ENCODE results near the gene ATP5PD.
"Not testable (repeated sequence)": the region's sequence is repeated elsewhere in the genome, so short reads cannot be mapped to it uniquely, and the experiment has no call there.

Gene ATP5PD

DNA sequence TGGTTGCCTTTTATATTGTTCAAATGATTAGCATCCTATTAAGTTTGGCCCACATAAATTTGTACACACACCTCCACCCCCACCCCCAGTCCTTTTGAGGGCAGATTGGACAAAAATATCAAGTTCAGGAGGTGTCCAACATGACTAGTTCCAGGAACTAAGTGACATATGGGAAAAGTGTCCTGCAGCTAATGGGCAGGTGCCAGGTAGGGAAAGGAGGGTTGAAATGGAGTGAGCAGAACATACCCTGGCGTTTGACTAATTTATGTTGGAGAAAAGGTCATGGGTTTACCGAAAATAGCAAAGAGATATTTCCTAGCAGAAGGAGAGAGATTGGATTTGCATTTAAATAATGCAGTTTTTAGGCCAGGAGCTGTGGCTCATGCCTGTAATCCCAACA lies 5.2 kb upstream of the ATP5PD start:
- DNase-seq (ENCODE audit: low read depth): no peak

DNA sequence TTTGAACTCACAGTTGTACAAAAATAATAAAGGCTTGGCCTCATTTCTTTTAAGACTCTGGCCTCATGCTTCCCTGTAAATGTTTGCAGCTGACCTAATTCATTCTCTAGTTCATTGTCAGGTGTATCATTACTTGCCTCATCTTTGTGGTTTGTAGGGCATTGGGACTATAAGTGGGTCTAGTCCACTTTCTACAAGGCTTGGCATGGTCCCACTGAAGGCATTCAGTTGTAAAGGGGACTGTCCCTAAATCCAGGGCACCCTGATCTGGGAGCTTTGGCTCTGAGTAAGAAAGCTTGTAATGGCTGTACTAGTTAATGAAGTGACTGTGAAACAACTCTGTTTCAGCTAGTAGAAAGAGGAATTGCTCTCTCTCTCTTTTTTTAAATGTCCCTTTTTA lies 2.9 kb upstream of the ATP5PD start:
- no peak for DNase-seq (ENCODE audit: low read depth)

DNA sequence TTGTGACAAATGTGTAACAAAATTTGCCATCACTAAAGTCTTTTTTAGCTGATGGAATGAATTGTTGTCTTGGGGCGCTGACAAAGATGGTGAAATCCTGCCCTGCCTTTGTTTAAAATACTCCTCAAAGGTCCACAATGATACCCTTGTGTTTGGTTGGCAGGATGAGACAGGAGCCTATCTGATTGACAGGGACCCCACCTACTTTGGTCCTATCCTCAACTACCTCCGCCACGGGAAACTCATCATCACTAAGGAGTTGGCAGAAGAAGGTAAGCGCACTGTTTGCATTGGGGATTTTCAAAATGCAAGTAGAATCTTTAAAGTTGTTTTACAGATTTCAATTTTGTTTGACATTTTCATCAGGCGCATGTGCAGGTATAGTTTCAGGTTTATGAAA lies 2.3 kb upstream of the ATP5PD start:
- no peak for DNase-seq (ENCODE audit: low read depth)

DNA sequence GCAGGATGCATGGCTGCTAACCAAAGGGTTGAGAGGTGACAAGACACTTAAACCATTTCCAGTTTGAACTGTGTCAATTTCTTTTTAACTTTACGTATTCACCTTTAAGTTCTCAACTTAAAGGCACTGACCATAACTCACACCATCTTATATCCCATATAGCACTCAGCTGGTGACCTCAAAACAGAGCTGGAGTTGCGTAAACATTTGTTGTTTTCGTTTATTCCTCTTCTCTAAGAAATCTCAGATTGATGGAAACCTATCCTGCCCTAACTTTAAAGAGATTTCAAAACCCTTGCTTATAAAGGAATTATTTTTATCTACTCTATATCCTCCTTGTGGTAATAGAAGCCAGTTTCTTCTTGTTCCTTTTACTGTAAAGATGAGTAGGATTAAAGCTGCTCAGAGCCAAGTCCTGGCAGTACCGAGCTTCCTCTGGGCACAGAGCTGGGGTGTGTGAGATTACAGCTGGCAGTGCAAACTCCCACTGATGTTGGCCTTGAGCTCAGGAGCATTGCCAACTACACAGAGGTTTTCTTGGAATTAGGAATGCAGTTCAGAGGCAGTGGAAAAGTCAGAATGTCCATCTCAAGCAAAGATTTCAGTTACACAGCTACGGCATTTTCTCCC lies 1.6 kb upstream of the ATP5PD start:
- DNase-seq (ENCODE audit: low read depth): no peak

DNA sequence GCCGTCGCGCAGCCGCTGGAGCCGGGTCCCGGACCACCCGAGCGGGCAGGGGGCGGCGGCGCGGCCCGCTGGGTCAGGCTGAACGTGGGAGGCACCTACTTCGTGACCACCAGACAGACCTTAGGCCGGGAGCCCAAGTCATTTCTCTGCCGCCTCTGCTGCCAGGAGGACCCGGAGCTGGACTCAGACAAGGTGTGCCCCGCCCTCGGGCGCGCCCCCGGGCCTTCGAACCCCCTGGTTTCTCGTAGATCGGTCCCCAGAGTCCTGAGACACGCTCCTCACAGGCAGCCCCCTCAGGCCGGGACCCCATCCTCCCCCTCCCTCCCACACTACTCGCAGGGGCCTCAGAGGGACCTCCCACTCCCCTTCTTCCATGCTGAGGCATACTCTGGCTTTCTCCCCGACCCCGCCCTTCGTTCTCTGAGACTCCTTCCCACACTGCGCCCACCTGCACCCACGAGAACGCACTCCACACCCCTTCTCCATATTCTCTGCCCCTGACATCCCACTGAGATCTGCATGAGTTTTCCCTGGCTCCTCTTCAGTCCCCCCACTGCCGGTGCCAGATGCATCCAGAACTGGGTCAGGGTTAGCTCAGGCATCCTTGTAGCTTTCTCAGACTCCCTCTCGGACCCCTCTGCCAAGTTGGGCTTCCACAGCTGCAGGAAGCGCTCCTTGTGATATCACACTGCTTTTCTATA lies 779 bp upstream of the ATP5PD start:
- DNase-seq (ENCODE audit: low read depth): no peak

DNA sequence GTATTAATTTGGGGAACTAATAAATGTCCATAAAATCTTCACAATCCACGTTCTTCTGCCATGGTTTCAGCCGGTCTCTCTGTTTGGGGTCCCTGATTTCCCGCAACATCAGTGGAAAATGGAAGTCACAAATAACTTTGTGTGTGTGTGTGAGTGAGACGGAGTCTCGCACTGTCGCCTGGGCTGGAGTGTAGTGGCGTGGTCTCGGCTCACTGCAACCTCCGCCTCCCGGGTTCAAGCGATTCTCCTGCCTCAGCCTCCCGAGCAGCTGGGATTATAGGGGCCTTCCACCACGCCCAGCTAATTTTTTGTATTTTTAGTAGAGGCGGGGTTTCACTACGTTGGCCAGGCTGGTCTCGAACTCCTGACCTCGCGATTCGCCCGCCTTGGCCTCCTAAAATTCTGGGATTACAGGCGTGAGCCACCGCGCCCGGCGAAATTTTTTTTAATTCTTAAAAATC lies 793 bp downstream of the ATP5PD start:
- DNase-seq (ENCODE audit: low read depth): not testable (repeated sequence)

DNA sequence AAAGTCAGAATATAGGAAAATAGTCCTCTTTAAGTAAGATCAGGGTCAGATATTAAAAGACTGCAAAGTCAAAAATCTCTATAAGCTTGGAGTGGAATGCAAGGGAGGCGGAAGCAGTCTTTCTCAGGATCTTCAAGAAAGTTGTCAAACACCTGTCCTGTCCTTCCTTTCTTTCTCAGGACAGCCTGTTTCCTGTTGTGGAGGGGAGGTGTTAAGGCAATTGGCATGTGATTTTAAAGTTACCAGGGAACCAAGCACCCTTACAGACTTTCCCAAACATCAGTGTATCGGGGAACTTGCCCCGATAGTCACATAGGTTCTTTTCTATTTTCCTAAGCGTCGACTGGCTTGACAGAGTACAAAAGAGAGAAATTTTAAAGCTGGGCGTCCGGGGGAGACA lies 2.1 kb downstream of the ATP5PD start:
- no peak for DNase-seq (ENCODE audit: low read depth)

DNA sequence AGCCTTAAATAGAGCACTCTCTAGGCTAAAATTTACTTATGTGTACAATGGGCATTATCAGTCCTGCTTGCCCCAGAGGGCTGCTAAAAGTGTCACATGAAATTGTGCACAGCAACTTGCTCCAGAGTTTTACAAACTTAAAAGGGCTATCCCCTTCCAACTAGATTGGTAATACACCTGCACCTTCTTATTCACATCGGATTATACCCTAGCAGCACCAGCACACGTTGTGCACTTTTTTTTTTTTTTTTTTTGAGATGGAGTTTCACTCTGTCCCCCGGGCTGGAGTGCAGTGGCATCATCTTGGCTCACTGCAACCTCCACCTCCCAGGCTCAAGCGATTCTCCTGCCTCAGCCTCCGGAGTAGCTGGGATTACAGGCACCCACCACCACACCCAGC lies 3.0 kb downstream of the ATP5PD start:
- not testable (repeated sequence) for DNase-seq (ENCODE audit: low read depth)

DNA sequence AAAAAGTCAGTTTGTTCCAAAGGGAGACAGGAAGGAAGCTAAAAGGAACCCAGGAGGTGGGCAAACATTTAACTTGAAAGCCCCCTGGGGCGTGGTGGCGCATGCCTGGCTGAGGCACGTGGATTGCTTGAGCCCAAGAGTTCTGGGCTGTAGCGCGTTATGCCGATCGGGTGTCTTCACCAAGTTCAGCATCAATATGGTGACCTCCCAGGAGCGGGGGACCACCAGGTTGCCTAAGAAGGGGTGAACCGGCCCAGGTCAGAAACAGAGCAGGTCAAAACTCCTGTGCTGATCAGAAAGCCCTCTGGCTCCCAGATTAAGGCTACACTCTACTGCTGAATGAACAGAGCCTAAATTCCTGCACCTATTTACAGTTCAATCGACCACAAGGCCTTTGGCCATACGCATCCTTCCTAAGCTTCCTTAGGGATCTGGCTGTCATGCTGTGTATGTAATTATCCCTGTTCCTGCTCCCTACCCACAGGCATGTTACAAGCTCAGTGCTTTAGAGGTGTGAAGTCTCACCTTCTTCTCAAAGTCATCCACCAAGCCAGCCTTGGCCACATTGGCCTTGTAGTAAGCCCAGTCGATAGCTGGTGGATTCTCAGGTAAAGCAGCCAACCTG lies 5.0 kb downstream of the ATP5PD start:
- DNase-seq (ENCODE audit: low read depth): no peak

DNA sequence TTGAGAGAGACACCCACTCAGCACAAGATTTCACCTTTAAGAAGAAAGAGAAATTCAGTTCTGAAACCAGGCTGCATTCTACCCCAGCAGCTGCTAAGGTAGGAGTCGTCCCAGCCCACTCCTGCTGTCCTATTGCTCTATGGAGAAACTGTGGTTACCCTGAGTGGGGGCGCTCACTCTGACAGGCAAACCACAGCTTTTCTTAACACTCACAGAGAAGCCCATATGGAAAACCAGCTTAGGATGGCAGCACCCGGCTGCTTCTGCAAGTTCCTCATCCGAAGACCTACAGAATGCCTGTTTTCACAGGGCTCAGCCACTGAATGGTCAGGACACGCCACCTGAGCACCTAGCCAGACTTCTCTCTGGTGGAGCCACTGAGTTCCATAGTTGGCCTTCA lies 7.5 kb downstream of the ATP5PD start:
- DNase-seq (ENCODE audit: low read depth): no peak

DNA sequence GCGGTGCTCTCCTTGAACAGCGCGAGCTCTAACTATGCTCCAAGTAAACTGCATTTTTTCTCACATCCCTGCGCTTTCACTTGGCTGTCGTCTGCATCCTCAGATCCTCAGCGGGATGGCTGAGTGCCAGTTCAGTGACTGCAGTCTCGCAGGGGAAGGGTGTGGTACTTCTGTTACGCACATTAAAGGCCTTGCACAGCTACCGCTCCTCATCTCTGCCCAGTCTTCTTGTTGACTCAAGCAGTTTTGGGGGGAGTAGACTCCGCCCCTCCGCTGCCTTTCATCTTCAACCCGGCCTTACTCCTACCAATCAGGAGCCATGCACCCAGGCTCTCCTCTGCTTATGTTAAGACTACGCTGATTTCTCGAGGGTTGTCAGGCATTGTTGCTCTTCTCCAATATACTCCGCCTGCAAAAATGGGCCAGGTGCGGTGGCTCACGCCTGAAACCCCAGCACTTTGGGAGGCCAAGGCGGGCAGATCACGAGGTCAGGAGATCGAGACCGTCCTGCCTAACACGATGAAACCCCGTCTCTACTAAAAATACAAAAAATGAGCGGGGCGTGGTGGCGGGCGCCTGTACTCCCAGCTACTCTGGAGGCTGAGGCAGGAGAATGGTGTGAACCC lies 10.0 kb downstream of the ATP5PD start:
- peak; percentile 77 for DNase-seq (ENCODE audit: low read depth)

DNA sequence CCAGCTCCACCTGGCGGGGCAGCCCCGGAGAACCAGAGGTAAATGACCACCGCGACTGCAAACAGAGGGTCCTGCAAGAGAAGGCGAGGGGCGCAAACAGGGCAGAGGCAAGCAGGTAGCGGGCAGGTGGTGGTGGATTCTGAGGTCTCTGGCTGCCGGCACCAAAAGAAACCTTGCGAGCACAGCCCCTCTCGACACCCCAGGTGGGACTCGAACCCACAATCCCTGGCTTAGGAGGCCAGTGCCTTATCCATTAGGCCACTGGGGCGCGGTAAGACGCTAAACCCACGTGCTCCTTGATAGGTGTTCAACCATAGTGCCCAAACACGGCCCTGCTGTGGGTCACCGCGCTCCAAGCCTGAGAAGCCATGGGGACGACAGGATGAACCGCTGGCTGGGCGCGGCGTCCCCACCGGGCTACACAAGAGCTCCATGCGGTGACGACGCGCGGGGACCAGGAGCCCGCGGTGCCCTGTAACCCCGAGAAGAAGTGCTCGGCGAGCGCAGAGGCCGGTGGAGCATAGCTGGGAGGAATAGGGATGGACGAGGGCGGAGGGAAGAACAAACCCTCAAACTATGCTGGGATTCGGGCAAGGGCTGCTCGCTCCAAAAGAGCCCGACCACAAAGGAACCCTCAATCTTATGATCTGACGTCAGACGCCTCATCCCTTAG lies 12.4 kb downstream of the ATP5PD start:
- DNase-seq (ENCODE audit: low read depth): peak; percentile 76

DNA sequence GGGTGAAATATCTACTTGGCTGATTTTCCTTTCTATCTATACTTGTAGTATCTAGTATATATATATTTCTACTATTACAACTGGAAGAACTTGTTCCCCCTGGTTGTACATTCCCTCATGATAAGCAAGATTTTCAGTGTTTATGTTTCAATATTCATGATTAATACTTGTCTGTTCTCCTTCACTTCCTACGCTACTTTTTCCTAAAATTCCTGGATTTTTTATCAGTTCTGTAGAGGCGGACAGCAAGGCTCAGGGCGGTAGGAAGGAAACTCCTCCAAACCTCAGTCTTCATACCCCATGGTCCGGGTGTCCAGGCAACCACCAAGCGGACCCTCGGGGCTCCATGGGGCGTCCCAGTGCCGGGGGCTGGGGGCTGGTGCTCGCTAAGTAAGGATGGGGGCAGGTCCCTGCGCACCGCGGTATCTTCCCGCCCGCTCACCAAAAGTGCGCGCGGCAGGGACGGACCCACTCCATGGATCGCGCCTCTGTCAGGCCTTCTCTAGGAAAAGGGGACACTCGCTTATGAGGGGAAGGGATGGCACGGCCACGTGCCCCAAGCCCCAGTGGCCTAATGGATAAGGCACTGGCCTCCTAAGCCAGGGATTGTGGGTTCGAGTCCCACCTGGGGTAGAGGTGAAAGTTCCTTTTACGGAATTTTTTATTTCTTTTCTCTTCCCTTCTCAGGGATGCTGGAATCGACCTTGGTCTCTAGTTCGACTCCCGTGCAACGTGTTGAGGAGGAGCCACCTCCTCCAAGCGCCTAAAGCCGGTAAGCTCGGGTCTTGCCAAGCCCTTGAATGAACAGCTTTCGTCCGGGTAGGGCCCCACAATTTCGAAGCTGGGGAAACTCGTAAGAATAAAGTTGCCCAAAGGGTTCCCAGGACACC lies 13.2 kb downstream of the ATP5PD start:
- peak; percentile 73 for DNase-seq (ENCODE audit: low read depth)

DNA sequence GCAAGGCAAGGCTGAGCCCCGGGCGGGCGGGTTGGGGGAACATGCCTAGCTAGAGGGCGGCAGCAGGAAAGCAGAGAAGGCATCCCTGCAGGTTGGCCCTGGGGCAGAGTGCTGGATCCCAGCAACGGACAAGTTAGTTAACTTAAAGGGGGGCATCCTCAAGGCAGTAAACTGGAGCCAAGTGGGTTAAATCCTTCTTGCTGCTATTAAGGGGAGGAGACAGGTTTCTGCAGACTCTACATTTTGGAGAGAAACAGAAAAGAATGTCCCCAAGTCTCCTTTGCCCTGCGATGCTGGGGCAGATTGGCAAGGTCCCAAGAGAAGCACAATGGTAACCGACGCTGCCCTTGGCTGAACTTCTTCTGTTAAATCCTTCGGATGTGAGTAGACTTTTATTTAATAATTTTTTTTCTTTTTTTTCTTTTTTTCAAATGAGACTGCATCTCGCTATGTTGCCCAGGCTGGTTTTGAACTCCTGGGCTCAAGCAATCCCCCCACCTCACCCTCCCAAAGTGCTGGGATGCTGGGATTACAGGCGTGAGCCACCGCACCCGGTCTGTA lies 14.0 kb downstream of the ATP5PD start:
- no peak for DNase-seq (ENCODE audit: low read depth)

DNA sequence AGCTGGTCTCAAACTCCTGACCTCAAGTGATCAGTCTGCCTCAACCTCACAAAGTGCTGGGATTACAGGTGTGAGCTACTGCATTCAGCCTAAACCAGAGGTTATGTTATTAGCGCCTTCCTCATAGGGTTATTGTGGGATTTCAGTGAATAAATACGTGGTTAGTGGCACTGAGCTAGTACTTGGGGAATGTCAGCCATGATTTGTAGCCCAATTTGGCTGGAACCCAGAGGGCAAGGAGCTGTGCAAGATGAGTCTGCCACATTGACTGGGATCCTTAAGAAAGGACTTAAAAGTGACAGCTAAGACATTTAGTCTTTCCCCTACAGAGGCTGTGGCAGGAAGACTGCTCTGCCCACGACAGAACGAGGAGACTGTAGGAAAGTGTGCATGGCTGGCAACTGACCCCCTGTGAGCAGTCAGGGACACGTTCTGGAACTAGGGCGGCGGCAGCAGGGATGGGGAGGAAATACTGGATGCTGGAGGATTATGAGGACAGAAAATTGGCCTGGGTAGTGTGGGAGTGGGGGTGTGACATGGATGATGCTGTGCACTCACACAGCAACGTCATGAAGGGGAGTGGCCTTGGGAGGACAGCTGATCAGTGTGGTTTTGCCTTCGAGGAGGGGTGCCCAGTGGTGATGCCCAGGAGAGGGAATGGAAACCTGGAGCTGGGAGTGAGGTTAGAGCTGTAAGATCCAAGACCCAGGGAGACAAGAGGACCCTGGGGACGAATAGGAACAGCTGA lies 14.6 kb downstream of the ATP5PD start:
- peak; percentile 72 for DNase-seq (ENCODE audit: low read depth)

DNA sequence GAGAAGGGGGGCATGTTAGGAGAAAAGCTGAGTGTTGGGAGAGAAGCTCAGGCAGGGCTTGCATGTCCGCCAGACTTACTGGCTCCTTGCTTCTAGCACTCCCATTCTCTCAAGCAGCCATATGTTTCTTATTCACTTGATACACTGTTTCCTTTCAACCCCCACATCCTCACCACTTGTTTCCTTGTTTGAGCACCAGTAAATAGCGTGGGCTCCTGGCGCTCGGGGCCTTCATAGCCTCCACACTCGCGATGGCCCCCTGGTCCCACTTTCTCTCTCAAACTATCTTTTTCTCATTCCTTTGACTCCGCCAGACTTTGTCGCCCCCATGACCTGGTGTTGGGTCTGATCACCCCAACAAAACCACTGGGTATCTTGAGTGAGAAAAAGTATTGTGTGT lies 16.6 kb downstream of the ATP5PD start:
- DNase-seq (ENCODE audit: low read depth): no peak

DNA sequence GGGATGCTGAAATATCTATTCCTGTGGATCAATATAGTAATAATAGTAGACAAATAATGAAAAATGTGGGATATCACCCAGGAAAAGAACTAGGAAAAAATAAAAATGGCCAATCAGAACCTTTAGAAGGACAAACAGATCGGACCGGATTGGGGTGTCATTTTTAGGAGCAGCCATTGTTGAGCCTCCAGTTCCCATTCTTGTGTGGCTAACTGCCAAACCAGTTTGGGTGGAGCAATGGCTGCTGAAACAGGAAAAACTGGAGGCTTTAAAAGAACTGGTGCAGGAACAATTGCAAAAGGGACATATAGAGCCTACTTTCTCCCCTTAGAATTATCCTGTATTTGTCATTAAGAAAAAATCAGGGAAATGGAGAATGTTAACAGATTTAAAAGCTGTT lies 20.1 kb downstream of the ATP5PD start:
- DNase-seq (ENCODE audit: low read depth): not testable (repeated sequence)

DNA sequence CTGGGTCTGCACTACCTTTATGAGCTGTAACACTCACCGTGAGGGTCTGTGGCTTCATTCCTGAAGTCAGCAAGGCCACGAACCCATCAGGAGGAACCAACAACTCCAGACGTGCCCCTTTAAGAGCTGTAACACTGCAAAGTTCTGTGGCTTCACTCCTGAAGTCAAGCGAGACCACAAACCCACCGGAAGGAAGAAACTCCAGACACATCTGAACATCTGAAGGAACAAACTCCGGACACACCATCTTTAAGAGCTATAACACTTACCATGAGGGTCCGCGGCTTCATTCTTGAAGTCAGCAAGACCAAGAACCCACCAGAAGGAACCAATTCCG lies 21.4 kb downstream of the ATP5PD start:
- DNase-seq (ENCODE audit: low read depth): not testable (repeated sequence)

DNA sequence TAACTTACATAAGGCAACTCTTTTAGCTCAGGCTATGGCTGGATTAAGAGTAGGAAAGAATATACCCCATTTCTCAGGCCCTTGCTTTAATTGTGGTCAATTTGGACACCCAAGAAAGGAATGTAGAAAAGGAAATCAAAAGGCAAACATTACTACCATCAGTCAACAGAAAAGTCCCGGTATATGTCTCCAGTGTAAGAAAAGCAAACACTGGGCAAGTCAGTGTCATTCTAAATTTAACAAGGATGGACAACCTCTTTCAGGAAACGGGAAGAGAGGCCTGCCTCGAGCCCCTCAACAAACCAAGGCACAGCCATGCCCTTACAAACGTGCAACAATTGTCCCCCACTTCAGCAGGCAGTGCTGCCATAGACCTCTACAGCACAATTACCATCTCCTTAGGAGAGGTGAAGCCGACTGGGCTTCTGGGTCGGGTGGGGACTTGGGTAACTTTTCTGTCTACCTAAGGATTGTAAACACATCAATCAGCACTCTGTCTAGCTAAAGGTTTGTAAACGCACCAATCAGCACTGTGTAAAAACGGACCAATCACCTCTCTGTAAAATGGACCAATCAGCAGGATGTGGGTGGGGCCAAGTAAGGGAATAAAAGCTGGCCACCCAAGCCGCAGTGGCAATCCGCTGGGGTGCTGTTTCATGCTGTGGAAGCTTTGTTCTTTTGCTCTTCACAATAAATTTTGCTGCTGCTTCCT lies 21.9 kb downstream of the ATP5PD start:
- no peak for DNase-seq (ENCODE audit: low read depth)

All from GM04504 (cell line).